ENCODE results near the gene SLC16A7. TPM values are rescaled to one million over a fixed set of nuclear protein-coding genes. Genes with fewer than 3 reads are reported as not detected.

The SLC16A7 gene
- total RNA-seq, 4 donors from 2014 or later, result 14.9 to 22.2 (median 15.7) TPM

GRCh38 chr12:59632408-59632807 is 36.6 kb downstream of the SLC16A7 start:
- H3K4me1 ChIP-seq, result no peaks in the 10 kb centered on the region
- no peak for DNase-seq
- TF ChIP-seq CTCF (IDR thresholded peaks at IDR 0.05) (no peak), POLR2A (IDR thresholded peaks at IDR 0.05) (no peak)
- intact Hi-C loops (cut with DNase I), result no loop called here
- no peak overlapping the region for H3K4me3 ChIP-seq (replicated peaks in 1 of 3)
- no peak overlapping the region for H3K27ac ChIP-seq
- no peaks in the 10 kb centered on the region for H3K9me3 ChIP-seq
- no peaks in the 10 kb centered on the region for H3K36me3 ChIP-seq
- no peaks in the 10 kb centered on the region for H3K27me3 ChIP-seq
- WGBS, 2 donors, result 82 to 88% methylated on average over 1 of the region's 1 CpG

- H3K9me3 ChIP-seq, result no peaks in the 10 kb centered on the region
- TF ChIP-seq CTCF (IDR thresholded peaks at IDR 0.05) (no peak), POLR2A (IDR thresholded peaks at IDR 0.05) (no peak)
- 80% methylated on average over 1 of the region's 1 CpG for WGBS, 2 donors
These were observed 38.4 kb downstream of the SLC16A7 start for GRCh38 chr12:59634254-59634653.

GRCh38 chr12:59636945-59637691 is 41.3 kb downstream of the SLC16A7 start:
- no peaks in the 10 kb centered on the region for H3K9me3 ChIP-seq
- H3K36me3 ChIP-seq, result no peaks in the 10 kb centered on the region
- H3K4me1 ChIP-seq, result no peaks in the 10 kb centered on the region
- no peak for DNase-seq
- intact Hi-C loops (cut with DNase I), result no loop called here
- TF ChIP-seq POLR2A (IDR thresholded peaks at IDR 0.05), result no peak
- no peak for TF ChIP-seq CTCF (IDR thresholded peaks at IDR 0.05)
- H3K27ac ChIP-seq, result no peak overlapping the region
- no peak overlapping the region for H3K4me3 ChIP-seq (replicated peaks in 1 of 3)
- no peaks in the 10 kb centered on the region for H3K27me3 ChIP-seq
- WGBS, 2 donors, result 89 to 92% methylated on average over 5 of the region's 5 CpGs

More at GRCh38 chr12:59634254-59634653, 38.4 kb downstream of the SLC16A7 start:
- Histone ChIP-seq H3K27me3 (no peaks in the 10 kb centered on the region), H3K36me3 (no peaks in the 10 kb centered on the region), H3K4me3 (replicated peaks in 1 of 3) (no peak overlapping the region), H3K4me1 (no peaks in the 10 kb centered on the region), H3K27ac (no peak overlapping the region)
- intact Hi-C loops (cut with DNase I), result no loop called here
- DNase-seq, result no peak

GRCh38 chr12:59637692-59638070 is 41.9 kb downstream of the SLC16A7 start:
- no peaks in the 10 kb centered on the region for H3K9me3 ChIP-seq
- no peak for DNase-seq
- TF ChIP-seq POLR2A (IDR thresholded peaks at IDR 0.05) (no peak), CTCF (IDR thresholded peaks at IDR 0.05) (no peak)
- no peaks in the 10 kb centered on the region for H3K4me1 ChIP-seq
- H3K36me3 ChIP-seq, result no peaks in the 10 kb centered on the region
- no peak overlapping the region for H3K27ac ChIP-seq
- intact Hi-C loops (cut with DNase I), result no loop called here
- no peak overlapping the region for H3K4me3 ChIP-seq (replicated peaks in 1 of 3)
- no peaks in the 10 kb centered on the region for H3K27me3 ChIP-seq

- H3K9me3 ChIP-seq, result no peaks in the 10 kb centered on the region
- no peak overlapping the region for H3K4me3 ChIP-seq (replicated peaks in 1 of 3)
- H3K36me3 ChIP-seq, result no peaks in the 10 kb centered on the region
- intact Hi-C loops (cut with DNase I), result no loop called here
- H3K27me3 ChIP-seq, result no peaks in the 10 kb centered on the region
- WGBS, 2 donors, result 39 to 47% methylated on average over 3 of the region's 3 CpGs
- no peaks in the 10 kb centered on the region for H3K4me1 ChIP-seq
- DNase-seq, result no peak
- H3K27ac ChIP-seq, result no peak overlapping the region
- TF ChIP-seq CTCF (IDR thresholded peaks at IDR 0.05), result no peak
- TF ChIP-seq POLR2A (IDR thresholded peaks at IDR 0.05), result no peak
These were observed 47.7 kb downstream of the SLC16A7 start for GRCh38 chr12:59643550-59643949.

Measured in thyroid gland (tissue), 4 donors.